ENCODE results near the gene RARG. TPM values are rescaled to one million over a fixed set of nuclear protein-coding genes. Genes with fewer than 3 reads are reported as not detected.

Gene RARG
- total RNA-seq, 1 donor from 2014 or later, result 21.7 TPM

GRCh38 chr12:53241623-53242412, 9.8 kb upstream of the RARG start:
- no peaks in the 10 kb centered on the region for H3K9me3 Mint-ChIP-seq (ENCODE audit: low read depth)
- H3K27me3 Mint-ChIP-seq (ENCODE audit: low read depth), result peaks cover 24% of the 10 kb centered on the region
- H3K4me1 Mint-ChIP-seq (ENCODE audit: low read depth), result no peaks in the 10 kb centered on the region
- no peak for TF ChIP-seq CTCF (IDR thresholded peaks at IDR 0.05)
- no peak overlapping the region for H3K4me3 Mint-ChIP-seq (ENCODE audit: unreplicated experiment)
- no peak for DNase-seq (ENCODE audit: low spot score)
- peaks cover 1% of the 10 kb centered on the region for H3K36me3 Mint-ChIP-seq (ENCODE audit: low read depth)
- no peak overlapping the region for H3K27ac Mint-ChIP-seq (ENCODE audit: unreplicated experiment)

- Mint-ChIP-seq H3K4me3 (ENCODE audit: unreplicated experiment) (no peak overlapping the region), H3K9me3 (ENCODE audit: low read depth) (no peaks in the 10 kb centered on the region), H3K4me1 (ENCODE audit: low read depth) (no peaks in the 10 kb centered on the region), H3K36me3 (ENCODE audit: low read depth) (peaks cover 1% of the 10 kb centered on the region), H3K27ac (ENCODE audit: unreplicated experiment) (no peak overlapping the region), H3K27me3 (ENCODE audit: low read depth) (peaks cover 24% of the 10 kb centered on the region)
- TF ChIP-seq CTCF (IDR thresholded peaks at IDR 0.05), result no peak
- no peak for DNase-seq (ENCODE audit: low spot score)
Observed at GRCh38 chr12:53239643-53240258, 7.7 kb upstream of the RARG start.

- Mint-ChIP-seq H3K9me3 (ENCODE audit: low read depth) (no peaks in the 10 kb centered on the region), H3K4me1 (ENCODE audit: low read depth) (peaks cover 19% of the 10 kb centered on the region), H3K27ac (ENCODE audit: unreplicated experiment) (no peak overlapping the region), H3K4me3 (ENCODE audit: unreplicated experiment) (no peak overlapping the region), H3K36me3 (ENCODE audit: low read depth) (no peaks in the 10 kb centered on the region), H3K27me3 (ENCODE audit: low read depth) (peaks cover 4% of the 10 kb centered on the region)
- no peak for TF ChIP-seq CTCF (IDR thresholded peaks at IDR 0.05)
- no peak for DNase-seq (ENCODE audit: low spot score)
Observed at GRCh38 chr12:53236443-53237111, 4.6 kb upstream of the RARG start.

GRCh38 chr12:53235742-53236442, 3.9 kb upstream of the RARG start:
- Mint-ChIP-seq H3K36me3 (ENCODE audit: low read depth) (no peaks in the 10 kb centered on the region), H3K4me1 (ENCODE audit: low read depth) (peaks cover 26% of the 10 kb centered on the region), H3K9me3 (ENCODE audit: low read depth) (no peaks in the 10 kb centered on the region), H3K27me3 (ENCODE audit: low read depth) (no peaks in the 10 kb centered on the region), H3K27ac (ENCODE audit: unreplicated experiment) (no peak overlapping the region), H3K4me3 (ENCODE audit: unreplicated experiment) (no peak overlapping the region)
- no peak for TF ChIP-seq CTCF (IDR thresholded peaks at IDR 0.05)
- no peak for DNase-seq (ENCODE audit: low spot score)

- Mint-ChIP-seq H3K27me3 (ENCODE audit: low read depth) (no peaks in the 10 kb centered on the region), H3K4me3 (ENCODE audit: unreplicated experiment) (no peak overlapping the region)
- DNase-seq (ENCODE audit: low spot score), result no peak
Observed at GRCh38 chr12:53235164-53235563, 3.2 kb upstream of the RARG start.

More at GRCh38 chr12:53235164-53235563, 3.2 kb upstream of the RARG start:
- peaks cover 30% of the 10 kb centered on the region for H3K4me1 Mint-ChIP-seq (ENCODE audit: low read depth)
- no peak for TF ChIP-seq CTCF (IDR thresholded peaks at IDR 0.05)
- no peaks in the 10 kb centered on the region for H3K36me3 Mint-ChIP-seq (ENCODE audit: low read depth)
- H3K9me3 Mint-ChIP-seq (ENCODE audit: low read depth), result no peaks in the 10 kb centered on the region
- no peak overlapping the region for H3K27ac Mint-ChIP-seq (ENCODE audit: unreplicated experiment)

All from chondrocyte (in vitro differentiated cells).